ENCODE measurements around the gene SENP2. TPM values are rescaled to one million over a fixed set of nuclear protein-coding genes. Genes with fewer than 3 reads are reported as not detected.

SENP2 gene
- total and polyA plus RNA-seq, 10 of the 15 experiments (the other 5 are each of a cell fraction or from before 2014, with no cell fraction given) = 9.0 to 42.7 (median 25.1) TPM

DNA sequence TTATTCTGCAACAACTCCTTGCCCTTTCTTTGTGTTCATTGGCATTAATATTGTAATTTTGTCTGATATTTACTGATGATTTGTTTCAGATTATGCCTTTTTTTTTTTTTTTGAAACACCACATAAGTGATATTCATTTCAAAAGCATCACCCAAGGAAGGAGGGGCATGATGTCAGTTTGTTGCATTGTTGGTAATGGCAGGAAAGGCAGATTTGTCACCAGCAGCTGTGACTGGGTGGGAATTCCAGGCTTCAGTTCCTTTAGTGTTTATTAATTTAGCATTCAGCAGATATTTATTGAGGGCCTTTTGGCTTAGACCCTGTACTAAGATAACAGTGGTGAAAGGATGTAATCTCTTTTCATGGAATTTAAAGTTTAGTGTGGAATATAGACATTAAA lies 19.5 kb downstream of the SENP2 start:
- in situ Hi-C loops (cut with MboI) (no loop called here), intact Hi-C loops (cut with micrococcal nuclease; ENCODE audit: unreplicated experiment) (no loop called here)
- Histone ChIP-seq H4K20me1 (ENCODE audit: control insufficient read depth, insufficient read depth) (no peaks in the 10 kb centered on the region), H3K9me3 (replicated peaks; ENCODE audit: control insufficient read depth, insufficient read depth, low read length) (no peaks in the 10 kb centered on the region), H3K27me3 (replicated peaks in 1 of 2; ENCODE audit: control insufficient read depth in 2 of 2, insufficient read depth in 2 of 2, low read length in 1 of 2) (no peaks in the 10 kb centered on the region), H3K27ac (ENCODE audit: control insufficient read depth, insufficient read depth) (no peak overlapping the region), H3K4me3 (no peak overlapping the region), H3K9ac (ENCODE audit: control insufficient read depth, insufficient read depth, low read length) (no peak overlapping the region), H3K36me3 (ENCODE audit: control insufficient read depth in 2 of 2, insufficient read depth in 2 of 2, low read length in 1 of 2) (peaks cover 1 to 19% of the 10 kb centered on the region in 2 experiments; a peak in 3 of 4 replicates), H3K79me2 (ENCODE audit: control insufficient read depth, insufficient read depth, low read length) (no peaks in the 10 kb centered on the region), H3K4me1 (ENCODE audit: control insufficient read depth, insufficient read depth, low read length) (no peaks in the 10 kb centered on the region), H2AFZ (ENCODE audit: control insufficient read depth, low read depth, low read length) (no peak overlapping the region), H3K4me2 (ENCODE audit: control insufficient read depth, insufficient read depth) (no peak overlapping the region)
- ATAC-seq (no peak), DNase-seq (ENCODE audit: low read depth, low spot score) (no peak), FAIRE-seq (no peak)
- ChIA-PET POLR2A (no interaction called here), CTCF (interaction anchor here (1.3 kb wide), 1 partner anchor 55 kb away, joined by 4 read pairs; no protein-coding TSS in a partner anchor), RAD21 (ENCODE audit: unreplicated experiment) (no interaction called here), SMC1A (ENCODE audit: uncharacterized antibody, unreplicated experiment) (interaction anchor here (1.6 kb wide), 1 partner anchor 11 kb away, joined by 3 read pairs; no protein-coding TSS in a partner anchor)
- TF ChIP-seq, protein P1, sequence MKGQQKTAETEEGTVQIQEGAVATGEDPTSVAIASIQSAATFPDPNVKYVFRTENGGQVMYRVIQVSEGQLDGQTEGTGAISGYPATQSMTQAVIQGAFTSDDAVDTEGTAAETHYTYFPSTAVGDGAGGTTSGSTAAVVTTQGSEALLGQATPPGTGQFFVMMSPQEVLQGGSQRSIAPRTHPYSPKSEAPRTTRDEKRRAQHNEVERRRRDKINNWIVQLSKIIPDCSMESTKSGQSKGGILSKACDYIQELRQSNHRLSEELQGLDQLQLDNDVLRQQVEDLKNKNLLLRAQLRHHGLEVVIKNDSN (IDR thresholded peaks at IDR 0.05; ENCODE audit: borderline replicate concordance, extremely low read length, insufficient read depth, low read depth, low read length) = no peak
- TF ChIP-seq SUPT20H (IDR thresholded peaks at IDR 0.05; ENCODE audit: borderline replicate concordance, control insufficient read depth, low read depth, low read length) (no peak), NFXL1 (IDR thresholded peaks at IDR 0.05; ENCODE audit: borderline replicate concordance) (no peak), EZH2 (IDR thresholded peaks at IDR 0.05; ENCODE audit: borderline replicate concordance, control insufficient read depth, low read depth, low read length) (no peak), NFYB (IDR thresholded peaks at IDR 0.05; ENCODE audit: insufficient read depth, low read depth, low read length) (no peak), CREB1 (IDR thresholded peaks at IDR 0.05; ENCODE audit: low read depth) (no peak), JUNB (IDR thresholded peaks at IDR 0.05) (no peak), TARDBP (IDR thresholded peaks at IDR 0.05; ENCODE audit: borderline replicate concordance) (no peak), SIX5 (IDR thresholded peaks at IDR 0.05; ENCODE audit: low read depth, low read length, severe bottlenecking) (no peak), ZNF622 (IDR thresholded peaks at IDR 0.05) (no peak), EED (IDR thresholded peaks at IDR 0.05; ENCODE audit: low read depth) (no peak), NFYA (IDR thresholded peaks at IDR 0.05; ENCODE audit: borderline replicate concordance, low read depth, low read length) (no peak), KAT2A (conservative IDR thresholded peaks at IDR 0.05; ENCODE audit: control insufficient read depth, low read depth, low read length) (no peak), CBX5 (IDR thresholded peaks at IDR 0.05; ENCODE audit: low read depth) (no peak)
- TF ChIP-seq, protein P2, sequence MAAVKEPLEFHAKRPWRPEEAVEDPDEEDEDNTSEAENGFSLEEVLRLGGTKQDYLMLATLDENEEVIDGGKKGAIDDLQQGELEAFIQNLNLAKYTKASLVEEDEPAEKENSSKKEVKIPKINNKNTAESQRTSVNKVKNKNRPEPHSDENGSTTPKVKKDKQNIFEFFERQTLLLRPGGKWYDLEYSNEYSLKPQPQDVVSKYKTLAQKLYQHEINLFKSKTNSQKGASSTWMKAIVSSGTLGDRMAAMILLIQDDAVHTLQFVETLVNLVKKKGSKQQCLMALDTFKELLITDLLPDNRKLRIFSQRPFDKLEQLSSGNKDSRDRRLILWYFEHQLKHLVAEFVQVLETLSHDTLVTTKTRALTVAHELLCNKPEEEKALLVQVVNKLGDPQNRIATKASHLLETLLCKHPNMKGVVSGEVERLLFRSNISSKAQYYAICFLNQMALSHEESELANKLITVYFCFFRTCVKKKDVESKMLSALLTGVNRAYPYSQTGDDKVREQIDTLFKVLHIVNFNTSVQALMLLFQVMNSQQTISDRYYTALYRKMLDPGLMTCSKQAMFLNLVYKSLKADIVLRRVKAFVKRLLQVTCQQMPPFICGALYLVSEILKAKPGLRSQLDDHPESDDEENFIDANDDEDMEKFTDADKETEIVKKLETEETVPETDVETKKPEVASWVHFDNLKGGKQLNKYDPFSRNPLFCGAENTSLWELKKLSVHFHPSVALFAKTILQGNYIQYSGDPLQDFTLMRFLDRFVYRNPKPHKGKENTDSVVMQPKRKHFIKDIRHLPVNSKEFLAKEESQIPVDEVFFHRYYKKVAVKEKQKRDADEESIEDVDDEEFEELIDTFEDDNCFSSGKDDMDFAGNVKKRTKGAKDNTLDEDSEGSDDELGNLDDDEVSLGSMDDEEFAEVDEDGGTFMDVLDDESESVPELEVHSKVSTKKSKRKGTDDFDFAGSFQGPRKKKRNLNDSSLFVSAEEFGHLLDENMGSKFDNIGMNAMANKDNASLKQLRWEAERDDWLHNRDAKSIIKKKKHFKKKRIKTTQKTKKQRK (IDR thresholded peaks at IDR 0.05; ENCODE audit: low read depth, low read length) = no peak
- TF ChIP-seq, protein P3, sequence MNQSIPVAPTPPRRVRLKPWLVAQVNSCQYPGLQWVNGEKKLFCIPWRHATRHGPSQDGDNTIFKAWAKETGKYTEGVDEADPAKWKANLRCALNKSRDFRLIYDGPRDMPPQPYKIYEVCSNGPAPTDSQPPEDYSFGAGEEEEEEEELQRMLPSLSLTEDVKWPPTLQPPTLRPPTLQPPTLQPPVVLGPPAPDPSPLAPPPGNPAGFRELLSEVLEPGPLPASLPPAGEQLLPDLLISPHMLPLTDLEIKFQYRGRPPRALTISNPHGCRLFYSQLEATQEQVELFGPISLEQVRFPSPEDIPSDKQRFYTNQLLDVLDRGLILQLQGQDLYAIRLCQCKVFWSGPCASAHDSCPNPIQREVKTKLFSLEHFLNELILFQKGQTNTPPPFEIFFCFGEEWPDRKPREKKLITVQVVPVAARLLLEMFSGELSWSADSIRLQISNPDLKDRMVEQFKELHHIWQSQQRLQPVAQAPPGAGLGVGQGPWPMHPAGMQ (IDR thresholded peaks at IDR 0.05; ENCODE audit: borderline replicate concordance) = no peak
- BruUV-seq (replicated peaks) = no TSS peak

Measured in GM12878 (cell line).